Esophagus squamous epithelium (tissue), 5 donors: ENCODE results near the gene CADM1. TPM values are rescaled to one million over a fixed set of nuclear protein-coding genes. Genes with fewer than 3 reads are reported as not detected.

Source experiments
- DNase-seq: peaks from one replicate; lab custom pipeline; 2025; lab: John Stamatoyannopoulos, UW
- H3K27ac ChIP-seq, 4 donors: fragments of 200-600 bp; sonication (generic); one replicate each; pipeline ENCODE4 v1.5.1; 2016 to 2019; ENCODE audit warnings: mild to moderate bottlenecking in 1 of 4
- H3K27me3 ChIP-seq, 4 donors: fragments of 200-600 bp; sonication (generic); 1 replicate in 3 of 4; 2 replicates in 1 of 4; pipeline versions ENCODE4 v1.5.1 to v1.6.0; 2017 to 2021; ENCODE audit warnings: antibody characterized with exemption in 1 of 4
- H3K36me3 ChIP-seq, 3 donors: fragments of 200-600 bp; sonication (generic); one replicate each; pipeline ENCODE4 v1.5.1; 2016 to 2019
- H3K4me1 ChIP-seq, 3 donors: fragments of 200-600 bp; sonication (generic); one replicate each; pipeline ENCODE4 v1.5.1; 2017 to 2019
- H3K4me3 ChIP-seq, 4 donors: fragments of 200-600 bp; sonication (generic); 1 replicate in 3 of 4; 2 replicates in 1 of 4; pipeline ENCODE4 v1.5.1; 2016 to 2019; ENCODE audit warnings: mild to moderate bottlenecking in 2 of 4, moderate library complexity in 1 of 4
- H3K9me3 ChIP-seq, 3 donors: fragments of 200-600 bp; sonication (generic); one replicate each; pipeline ENCODE4 v1.5.1; 2016 to 2019
- POLR2A ChIP-seq, 4 donors: fragments of 450-650 bp; IDR thresholded peaks; one replicate each; pipeline ENCODE4 v1.6.1; 2017; ENCODE audit warnings: antibody characterized with exemption in 4 of 4, mild to moderate bottlenecking in 4 of 4, moderate library complexity in 3 of 4
- whole genome bisulfite sequencing, 2 donors: methylation state at CpG; one replicate each; pipeline ENCODE4 v1.1.5; 2018; 5-methylcytosine and 5-hydroxymethylcytosine counted together
- intact Hi-C: fragments of 100-400 bp; cut with DNase I; formaldehyde crosslinking; loops from one replicate; pipeline ENCODE4 v1.15.0; 2022
- total RNA-seq, 4 donors: library from RNA; depleted of rRNA; stranded (reverse); fragments of >200 nt; gene quantifications; one replicate each; pipeline ENCODE4 v1.1.0, GENCODE V29; 2016
- TF ChIP-seq, protein P1 (sequence below), 6 experiments: fragments of 450-650 bp in 4 of 6; fragments of 200-600 bp in 2 of 6; sonication (generic) in 2 of 6; IDR thresholded peaks; one replicate each; pipeline ENCODE4 v1.5.1; 2016 to 2019; ENCODE audit warnings: antibody characterized with exemption in 6 of 6, mild to moderate bottlenecking in 4 of 6, moderate library complexity in 4 of 6
- donor health status: DM: yes; HTN: yes; CAD: no.

CADM1 gene
- total RNA-seq, 4 donors from 2014 or later, result 1.7 to 15.1 (median 8.3) TPM

DNA sequence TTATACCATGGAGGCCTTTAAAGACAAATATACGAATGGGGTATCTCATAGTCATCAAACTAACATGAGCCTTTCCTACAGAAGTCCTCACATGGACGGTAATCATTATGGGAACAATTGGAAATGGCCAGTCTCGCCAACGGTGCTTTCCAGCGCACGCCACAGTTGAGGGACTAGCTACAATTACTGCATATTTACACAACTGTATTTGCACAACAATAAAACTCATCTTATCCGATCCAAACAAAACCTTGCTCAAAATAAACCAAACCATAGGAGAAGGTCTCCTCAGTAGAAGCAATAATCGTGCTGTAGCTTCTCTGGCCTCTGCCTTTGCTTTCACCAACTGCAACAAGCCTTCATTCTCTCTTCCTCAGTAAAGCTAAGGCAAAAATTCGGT lies 5.9 kb downstream of the CADM1 start:
- H3K9me3 ChIP-seq, result no peaks in the 10 kb centered on the region
- H3K27ac ChIP-seq, result no peak overlapping the region
- H3K4me1 ChIP-seq, result peaks cover under 1 to 33% (median 10%) of the 10 kb centered on the region in 3 donors
- H3K27me3 ChIP-seq, result peaks cover 0 to 43% (median 0%) of the 10 kb centered on the region in 4 donors
- no peak for DNase-seq
- intact Hi-C loops, result no loop called here
- TF ChIP-seq, protein P1, sequence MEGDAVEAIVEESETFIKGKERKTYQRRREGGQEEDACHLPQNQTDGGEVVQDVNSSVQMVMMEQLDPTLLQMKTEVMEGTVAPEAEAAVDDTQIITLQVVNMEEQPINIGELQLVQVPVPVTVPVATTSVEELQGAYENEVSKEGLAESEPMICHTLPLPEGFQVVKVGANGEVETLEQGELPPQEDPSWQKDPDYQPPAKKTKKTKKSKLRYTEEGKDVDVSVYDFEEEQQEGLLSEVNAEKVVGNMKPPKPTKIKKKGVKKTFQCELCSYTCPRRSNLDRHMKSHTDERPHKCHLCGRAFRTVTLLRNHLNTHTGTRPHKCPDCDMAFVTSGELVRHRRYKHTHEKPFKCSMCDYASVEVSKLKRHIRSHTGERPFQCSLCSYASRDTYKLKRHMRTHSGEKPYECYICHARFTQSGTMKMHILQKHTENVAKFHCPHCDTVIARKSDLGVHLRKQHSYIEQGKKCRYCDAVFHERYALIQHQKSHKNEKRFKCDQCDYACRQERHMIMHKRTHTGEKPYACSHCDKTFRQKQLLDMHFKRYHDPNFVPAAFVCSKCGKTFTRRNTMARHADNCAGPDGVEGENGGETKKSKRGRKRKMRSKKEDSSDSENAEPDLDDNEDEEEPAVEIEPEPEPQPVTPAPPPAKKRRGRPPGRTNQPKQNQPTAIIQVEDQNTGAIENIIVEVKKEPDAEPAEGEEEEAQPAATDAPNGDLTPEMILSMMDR (IDR thresholded peaks at IDR 0.05), result no peak
- TF ChIP-seq POLR2A (IDR thresholded peaks at IDR 0.05), result no peak
- 89 to 92% methylated on average over 9 of the region's 9 CpGs for WGBS, 2 donors
- H3K36me3 ChIP-seq, result no peaks in the 10 kb centered on the region
- H3K4me3 ChIP-seq, result no peak overlapping the region

DNA sequence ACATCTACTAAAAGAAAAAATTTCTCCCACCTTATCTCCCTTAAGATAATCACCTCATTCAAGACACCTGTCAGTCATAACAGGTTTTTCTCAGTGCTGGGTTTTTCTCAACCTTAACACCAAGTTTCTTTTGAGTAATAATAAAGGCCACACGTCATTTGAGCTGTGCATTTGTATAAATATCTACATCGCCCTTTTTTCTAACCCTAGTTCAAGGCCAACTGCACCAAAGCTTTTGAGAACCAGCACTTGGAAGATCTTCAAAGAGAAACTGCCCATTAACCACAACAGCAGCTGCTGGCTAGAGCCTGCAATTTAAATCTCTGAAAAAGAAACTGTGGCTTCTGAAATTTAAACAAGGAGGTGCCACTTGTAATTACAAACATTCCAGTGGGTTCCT lies 6.9 kb downstream of the CADM1 start:
- no peak overlapping the region for H3K4me3 ChIP-seq
- H3K4me1 ChIP-seq, result peaks cover 0 to 22% (median 3%) of the 10 kb centered on the region in 3 donors
- no peak overlapping the region for H3K27ac ChIP-seq
- TF ChIP-seq, protein P1 (IDR thresholded peaks at IDR 0.05), result no peak
- TF ChIP-seq POLR2A (IDR thresholded peaks at IDR 0.05), result no peak
- DNase-seq, result no peak
- intact Hi-C loops, result no loop called here
- WGBS, 2 donors, result 49 to 81% methylated on average over 2 of the region's 2 CpGs
- H3K9me3 ChIP-seq, result no peaks in the 10 kb centered on the region
- H3K36me3 ChIP-seq, result no peaks in the 10 kb centered on the region
- peaks cover 0 to 32% (median 0%) of the 10 kb centered on the region in 4 donors for H3K27me3 ChIP-seq

DNA sequence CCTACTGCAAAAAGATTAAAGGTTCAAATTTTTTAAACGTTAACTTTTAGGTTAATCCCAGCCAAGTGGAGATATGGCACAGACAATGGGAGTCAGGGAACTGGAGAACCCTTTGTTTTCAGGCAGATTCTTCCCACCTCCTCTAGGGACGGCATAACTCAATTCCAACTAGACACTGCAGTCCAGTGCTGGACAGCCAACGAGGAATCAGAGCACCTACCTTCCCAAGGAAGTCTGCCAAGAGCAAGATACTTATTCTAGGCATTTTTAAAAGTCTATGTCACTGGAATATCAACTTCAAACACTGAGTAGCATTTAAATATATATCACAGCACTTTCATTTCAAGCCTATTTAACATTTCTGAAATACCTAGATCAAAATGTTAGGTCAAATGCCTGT lies 7.3 kb downstream of the CADM1 start:
- Histone ChIP-seq H3K4me1 (peaks cover 0 to 18% (median 0%) of the 10 kb centered on the region in 3 donors), H3K4me3 (no peak overlapping the region), H3K27me3 (peaks cover 0 to 30% (median 0%) of the 10 kb centered on the region in 4 donors), H3K36me3 (no peaks in the 10 kb centered on the region), H3K27ac (no peak overlapping the region), H3K9me3 (no peaks in the 10 kb centered on the region)
- TF ChIP-seq POLR2A (IDR thresholded peaks at IDR 0.05), result no peak
- TF ChIP-seq, protein P1 (IDR thresholded peaks at IDR 0.05), result no peak
- WGBS, 2 donors, result 62 to 79% methylated on average over 3 of the region's 3 CpGs
- intact Hi-C loops, result no loop called here
- no peak for DNase-seq

DNA sequence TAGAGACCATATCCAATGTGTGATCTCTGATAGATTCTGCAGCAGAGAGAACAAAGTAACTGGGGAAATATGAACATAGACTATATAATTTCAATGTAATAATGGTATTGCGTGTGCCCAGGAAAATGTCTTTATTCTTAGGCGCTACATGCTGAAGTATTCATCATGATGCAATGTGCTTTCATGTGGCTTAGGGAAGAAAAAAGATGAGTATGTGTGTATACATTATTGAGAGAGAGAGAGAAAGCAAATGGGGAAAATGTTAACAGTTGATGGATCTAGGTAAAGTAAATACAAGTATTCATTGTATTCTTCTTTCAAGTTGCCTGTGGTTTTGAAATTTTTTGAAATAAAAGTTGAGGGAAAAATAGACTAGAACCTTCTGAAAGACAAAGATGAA lies 10.3 kb downstream of the CADM1 start:
- H3K4me3 ChIP-seq, result no peak overlapping the region
- no peak overlapping the region for H3K27ac ChIP-seq
- peaks cover 0 to 2% (median 0%) of the 10 kb centered on the region in 3 donors for H3K4me1 ChIP-seq
- no peaks in the 10 kb centered on the region for H3K36me3 ChIP-seq
- intact Hi-C loops, result no loop called here
- TF ChIP-seq, protein P1 (IDR thresholded peaks at IDR 0.05), result no peak
- no peak for TF ChIP-seq POLR2A (IDR thresholded peaks at IDR 0.05)
- 80 to 95% methylated on average over 2 of the region's 2 CpGs for WGBS, 2 donors
- H3K27me3 ChIP-seq, result peaks cover 0 to 7% (median 0%) of the 10 kb centered on the region in 4 donors
- no peaks in the 10 kb centered on the region for H3K9me3 ChIP-seq
- DNase-seq, result no peak

DNA sequence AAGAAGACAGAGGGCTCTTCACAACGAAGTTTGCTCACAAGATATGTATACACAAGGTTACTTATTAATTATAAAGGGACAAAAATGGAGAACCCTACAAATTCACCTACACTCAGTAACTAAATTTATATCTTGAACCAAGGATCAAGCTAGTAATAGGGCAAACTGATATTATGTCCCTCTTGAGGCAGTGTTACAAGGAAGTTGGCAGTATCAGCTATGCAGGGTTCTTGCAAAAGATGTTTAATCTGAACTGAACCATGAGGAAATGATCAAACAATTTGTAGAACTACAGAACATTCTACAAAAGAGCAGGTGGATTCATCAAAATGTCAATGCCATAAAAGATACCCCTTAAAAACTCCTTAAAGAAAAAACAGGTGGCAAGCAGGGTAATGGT lies 10.7 kb downstream of the CADM1 start:
- H3K4me3 ChIP-seq, result no peak overlapping the region
- no peak for DNase-seq
- 55 to 76% methylated on average over 1 of the region's 1 CpG for whole genome bisulfite sequencing, 2 donors
- intact Hi-C loops, result no loop called here
- no peaks in the 10 kb centered on the region for H3K36me3 ChIP-seq
- no peak overlapping the region for H3K27ac ChIP-seq
- H3K9me3 ChIP-seq, result no peaks in the 10 kb centered on the region
- no peak for TF ChIP-seq POLR2A (IDR thresholded peaks at IDR 0.05)
- TF ChIP-seq, protein P1 (IDR thresholded peaks at IDR 0.05), result no peak
- H3K4me1 ChIP-seq, result no peaks in the 10 kb centered on the region
- peaks cover 0 to 6% (median 0%) of the 10 kb centered on the region in 4 donors for H3K27me3 ChIP-seq
